HG03064 (cell line): ENCODE results near the gene SPIB.
A peak's percentile ranks its signal among the peaks of the same experiment; 100 is the strongest.

Experiments
- ATAC-seq: cut with Tn5 transposase; IDR thresholded peaks from one replicate; pipeline ENCODE4 v1.9.1; 2021; ENCODE audit warnings: low read depth; ENCODE audit not compliant: unreplicated experiment

The SPIB gene

DNA sequence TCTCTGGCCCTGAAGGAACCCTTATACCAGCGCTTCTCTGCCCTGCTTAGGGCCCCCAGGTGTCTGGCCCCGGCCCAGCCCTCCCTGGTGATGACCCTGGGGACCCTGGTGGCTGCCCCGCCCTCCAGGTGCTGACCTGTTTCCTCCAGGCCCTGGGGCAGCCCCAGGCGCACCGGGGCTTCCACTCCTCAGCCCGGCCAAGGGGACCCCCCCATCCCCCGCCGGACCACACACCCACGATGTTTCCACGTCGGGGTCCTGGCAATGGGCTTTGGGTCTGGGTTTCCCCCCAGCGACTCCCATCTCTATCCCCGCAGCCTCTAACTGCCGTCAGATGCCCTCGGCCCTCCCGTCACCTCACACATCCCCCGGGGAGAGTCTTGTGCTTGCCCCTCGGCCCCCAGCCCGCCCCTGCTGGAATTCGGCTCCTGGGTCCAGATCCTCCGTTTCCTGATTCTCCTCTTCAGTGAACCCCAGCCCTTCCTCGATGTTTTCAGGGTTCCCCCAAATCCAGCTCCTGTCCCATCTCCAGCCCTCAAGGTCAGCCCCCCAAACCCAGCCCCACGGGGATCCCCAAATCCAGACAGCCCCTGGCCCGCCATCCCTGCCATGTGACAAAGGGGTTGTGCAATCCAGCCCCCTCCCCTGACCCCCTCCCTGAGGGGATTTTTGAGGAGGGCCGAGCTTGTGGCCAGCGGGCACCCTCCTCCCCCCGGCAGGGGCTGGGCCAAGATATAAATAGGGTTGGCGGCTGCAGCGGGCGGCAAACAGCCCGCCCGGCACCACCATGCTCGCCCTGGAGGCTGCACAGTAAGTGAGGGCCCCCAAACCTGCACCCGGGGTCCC, at the start of gene SPIB:
Gene SPIB (plus strand): TSS at position 763 of the 846 bp plus-strand sequence. CDS start 25 bp downstream, at position 788.
- no peak for ATAC-seq

DNA sequence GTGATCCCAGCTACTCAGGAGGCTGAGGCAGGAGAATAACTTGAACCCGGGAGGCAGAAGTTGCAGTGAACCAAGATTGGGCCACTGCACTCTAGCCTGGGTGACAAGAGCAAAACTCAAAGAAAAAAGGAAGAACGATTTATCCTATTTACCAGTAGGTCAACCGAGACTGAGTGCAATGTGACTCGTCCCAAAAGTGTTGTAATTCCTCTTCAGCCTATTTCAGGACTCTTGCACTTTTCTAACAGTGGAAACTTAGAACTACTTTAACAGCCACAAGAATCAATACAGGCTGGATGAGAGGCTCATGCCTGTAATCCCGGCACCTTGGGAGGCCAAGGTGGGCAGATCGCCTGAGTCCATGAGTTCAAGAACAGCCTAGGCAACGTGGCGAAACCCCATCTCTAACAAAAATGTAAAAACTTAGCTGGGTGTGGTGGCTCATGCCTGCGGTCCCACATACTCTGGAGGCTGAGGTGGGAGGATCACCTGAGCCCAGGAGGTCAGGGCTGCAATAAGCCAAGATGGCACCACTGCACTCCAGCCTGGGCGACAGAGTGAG, 46.7 kb upstream of the SPIB start:
- ATAC-seq: no peak

DNA sequence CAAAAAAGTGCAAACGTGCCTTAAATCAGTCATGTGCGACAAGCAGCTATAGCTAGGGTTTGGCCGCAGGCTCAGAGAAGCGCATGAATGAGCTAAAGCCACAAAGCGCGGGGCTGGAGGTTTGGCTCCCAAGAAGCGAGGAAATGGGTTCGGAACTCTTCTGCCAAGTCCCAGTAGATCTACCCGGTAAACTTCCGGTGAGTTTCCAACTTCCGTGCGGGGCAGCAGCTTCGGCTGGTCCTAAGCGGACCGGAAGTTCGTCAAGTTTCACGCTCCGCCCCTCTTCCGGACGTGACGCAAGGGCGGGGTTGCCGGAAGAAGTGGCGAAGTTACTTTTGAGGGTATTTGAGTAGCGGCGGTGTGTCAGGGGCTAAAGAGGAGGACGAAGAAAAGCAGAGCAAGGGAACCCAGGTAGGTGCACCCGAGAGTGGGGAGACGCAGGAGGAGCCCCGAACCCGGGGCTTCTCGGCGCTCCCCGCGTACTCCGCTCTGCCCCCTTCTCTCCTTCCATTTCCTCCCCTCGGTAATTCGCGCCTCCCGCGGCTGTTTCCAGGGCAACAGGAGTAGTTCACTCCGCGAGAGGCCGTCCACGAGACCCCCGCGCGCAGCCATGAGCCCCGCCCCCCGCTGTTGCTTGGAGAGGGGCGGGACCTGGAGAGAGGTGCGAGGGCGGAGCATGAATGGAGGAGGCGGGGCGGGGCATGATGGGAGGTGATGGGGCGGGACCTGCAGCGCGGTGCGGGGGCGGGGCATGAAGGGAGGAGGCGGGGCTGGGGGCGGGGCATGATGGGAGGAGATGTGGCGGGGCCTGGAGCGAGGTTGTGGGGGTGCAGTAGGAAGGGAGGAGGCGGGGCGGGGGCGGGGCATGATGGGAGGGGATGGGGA, 42.3 kb upstream of the SPIB start, which contains the start of gene NR1H2:
Gene NR1H2 (plus strand): TSS at position 292 of the 885 bp plus-strand sequence. CDS start 1,149 bp downstream, outside the sequence.
- peak; percentile 58 for ATAC-seq

DNA sequence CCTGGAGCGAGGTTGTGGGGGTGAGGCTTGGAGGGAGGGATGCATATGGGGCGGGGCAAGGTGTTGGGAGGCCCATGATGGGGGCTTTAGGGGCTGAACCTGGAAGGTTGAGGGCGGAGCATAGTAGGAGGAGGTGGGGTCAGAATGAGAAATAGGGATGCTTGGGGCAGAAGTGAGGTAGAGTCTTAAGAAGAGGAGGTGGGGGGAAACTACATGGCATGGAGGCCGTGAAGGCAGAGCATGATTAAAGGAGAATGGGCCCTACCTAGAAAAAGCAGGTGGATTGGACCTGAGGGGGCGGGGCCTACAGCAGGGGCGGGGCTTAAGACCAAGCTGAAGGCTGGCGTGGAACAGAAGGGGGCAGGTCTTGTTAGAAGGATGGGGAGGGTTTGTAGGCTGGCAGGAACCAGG, 41.7 kb upstream of the SPIB start:
- ATAC-seq: no peak

DNA sequence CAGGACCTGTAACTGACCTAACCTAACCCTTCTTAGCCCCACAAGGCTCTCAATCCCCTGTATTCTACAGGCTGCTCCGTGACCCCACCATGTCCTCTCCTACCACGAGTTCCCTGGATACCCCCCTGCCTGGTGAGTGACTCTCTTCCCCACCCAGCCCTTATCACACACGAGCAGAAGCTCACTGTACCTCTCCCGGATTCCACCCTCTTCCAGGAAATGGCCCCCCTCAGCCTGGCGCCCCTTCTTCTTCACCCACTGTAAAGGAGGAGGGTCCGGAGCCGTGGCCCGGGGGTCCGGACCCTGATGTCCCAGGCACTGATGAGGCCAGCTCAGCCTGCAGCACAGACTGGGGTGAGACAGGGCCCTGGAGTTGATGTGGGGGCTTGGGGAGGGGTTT, 41.2 kb upstream of the SPIB start:
- no peak for ATAC-seq

DNA sequence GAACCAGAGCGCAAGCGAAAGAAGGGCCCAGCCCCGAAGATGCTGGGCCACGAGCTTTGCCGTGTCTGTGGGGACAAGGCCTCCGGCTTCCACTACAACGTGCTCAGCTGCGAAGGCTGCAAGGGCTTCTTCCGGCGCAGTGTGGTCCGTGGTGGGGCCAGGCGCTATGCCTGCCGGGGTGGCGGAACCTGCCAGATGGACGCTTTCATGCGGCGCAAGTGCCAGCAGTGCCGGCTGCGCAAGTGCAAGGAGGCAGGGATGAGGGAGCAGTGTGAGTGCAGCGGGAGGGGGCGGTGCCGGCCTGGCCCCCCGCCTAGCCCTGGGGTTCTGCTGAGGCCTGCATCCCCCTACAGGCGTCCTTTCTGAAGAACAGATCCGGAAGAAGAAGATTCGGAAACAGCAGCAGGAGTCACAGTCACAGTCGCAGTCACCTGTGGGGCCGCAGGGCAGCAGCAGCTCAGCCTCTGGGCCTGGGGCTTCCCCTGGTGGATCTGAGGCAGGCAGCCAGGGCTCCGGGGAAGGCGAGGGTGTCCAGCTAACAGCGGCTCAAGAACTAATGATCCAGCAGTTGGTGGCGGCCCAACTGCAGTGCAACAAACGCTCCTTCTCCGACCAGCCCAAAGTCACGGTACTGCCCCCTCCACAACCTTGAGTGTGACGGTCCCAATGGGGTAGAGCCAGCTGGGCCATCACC, 40.4 kb upstream of the SPIB start:
- ATAC-seq: no peak

DNA sequence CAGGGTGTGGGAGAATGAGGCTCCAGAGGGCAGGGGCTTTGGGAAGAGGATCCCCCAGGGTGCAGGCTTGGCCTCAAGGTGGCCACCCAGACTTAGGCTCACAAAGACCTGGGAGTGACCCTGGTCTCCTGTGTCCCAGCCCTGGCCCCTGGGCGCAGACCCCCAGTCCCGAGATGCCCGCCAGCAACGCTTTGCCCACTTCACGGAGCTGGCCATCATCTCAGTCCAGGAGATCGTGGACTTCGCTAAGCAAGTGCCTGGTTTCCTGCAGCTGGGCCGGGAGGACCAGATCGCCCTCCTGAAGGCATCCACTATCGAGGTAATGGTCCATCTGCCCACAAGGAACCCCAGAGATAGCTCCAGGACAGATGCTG, 39.9 kb upstream of the SPIB start:
- no peak for ATAC-seq

DNA sequence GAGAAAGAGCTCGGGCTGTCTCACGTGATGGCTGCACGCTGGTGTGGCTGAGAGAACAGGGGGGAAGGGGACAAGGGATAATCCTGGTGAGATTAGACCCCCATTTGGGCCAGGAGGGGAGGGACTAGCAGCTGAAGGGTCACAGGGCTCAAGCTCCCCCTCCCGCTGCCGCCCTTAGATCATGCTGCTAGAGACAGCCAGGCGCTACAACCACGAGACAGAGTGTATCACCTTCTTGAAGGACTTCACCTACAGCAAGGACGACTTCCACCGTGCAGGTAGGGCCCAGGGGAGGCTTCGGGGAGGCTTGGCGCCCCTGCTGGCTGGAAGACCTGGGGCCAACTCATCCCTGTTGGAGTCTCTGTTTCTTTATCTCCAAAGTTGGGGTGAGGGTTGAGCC, 39.1 kb upstream of the SPIB start:
- no peak for ATAC-seq

DNA sequence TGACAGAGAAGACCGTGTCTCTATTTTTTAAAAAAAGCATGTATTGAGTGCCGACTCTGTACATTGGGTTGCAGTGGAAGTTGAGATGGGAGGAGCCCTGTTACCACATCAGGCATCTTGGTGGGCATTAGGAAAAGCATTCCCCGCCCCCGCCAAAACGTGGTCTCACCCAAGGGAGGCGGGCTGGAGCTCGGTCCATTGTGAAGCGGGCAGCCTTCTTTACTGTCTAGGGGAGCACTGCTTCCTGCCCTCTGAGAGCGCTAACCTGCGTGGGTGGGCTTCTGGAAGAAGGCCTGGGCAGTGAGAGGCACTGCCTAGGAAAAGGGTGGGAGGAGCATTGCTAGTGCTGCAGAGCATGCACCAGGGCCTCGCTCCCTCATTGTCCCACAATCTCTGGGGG, 38.6 kb upstream of the SPIB start:
- no peak for ATAC-seq

DNA sequence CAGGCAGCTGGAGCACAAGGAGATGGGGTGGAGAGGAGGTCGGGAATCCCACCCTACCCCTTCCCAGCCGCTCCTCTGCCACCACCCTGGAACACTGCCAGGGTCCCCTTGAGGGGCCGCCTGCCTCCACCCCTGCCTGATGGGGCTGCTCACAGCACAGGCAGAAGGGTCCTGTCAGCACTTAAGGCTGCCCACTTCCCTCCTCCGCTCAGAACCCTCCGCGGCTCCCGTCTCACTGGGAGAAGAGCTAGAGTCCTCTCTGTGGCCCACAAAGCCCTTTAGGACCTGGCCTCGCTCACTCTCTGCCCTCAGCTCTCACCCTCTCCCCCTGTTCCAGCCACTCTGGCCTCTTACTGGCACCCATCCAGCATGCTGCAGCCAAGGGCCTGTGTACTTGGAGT, 38.0 kb upstream of the SPIB start:
- ATAC-seq: no peak

DNA sequence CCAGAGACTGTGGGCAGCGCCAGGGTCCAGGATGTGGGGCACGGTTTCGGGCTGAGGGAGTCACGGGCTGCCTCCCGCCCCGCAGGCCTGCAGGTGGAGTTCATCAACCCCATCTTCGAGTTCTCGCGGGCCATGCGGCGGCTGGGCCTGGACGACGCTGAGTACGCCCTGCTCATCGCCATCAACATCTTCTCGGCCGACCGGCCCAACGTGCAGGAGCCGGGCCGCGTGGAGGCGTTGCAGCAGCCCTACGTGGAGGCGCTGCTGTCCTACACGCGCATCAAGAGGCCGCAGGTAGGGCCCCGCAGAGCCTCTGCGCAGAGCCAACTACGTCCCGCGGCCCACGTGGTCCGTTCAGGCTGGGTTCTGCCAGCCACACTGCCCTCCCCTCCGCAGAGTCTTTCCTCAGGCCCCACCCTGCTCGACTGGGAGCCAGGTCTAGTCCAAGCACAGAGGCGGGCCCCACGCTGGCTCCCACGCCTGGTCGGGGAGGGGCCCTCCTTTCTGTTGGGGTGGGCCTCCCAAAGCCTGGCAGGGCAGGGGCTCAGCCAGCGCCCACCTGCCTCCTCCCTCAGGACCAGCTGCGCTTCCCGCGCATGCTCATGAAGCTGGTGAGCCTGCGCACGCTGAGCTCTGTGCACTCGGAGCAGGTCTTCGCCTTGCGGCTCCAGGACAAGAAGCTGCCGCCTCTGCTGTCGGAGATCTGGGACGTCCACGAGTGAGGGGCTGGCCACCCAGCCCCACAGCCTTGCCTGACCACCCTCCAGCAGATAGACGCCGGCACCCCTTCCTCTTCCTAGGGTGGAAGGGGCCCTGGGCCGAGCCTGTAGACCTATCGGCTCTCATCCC, 36.6 kb upstream of the SPIB start:
- ATAC-seq: no peak

DNA sequence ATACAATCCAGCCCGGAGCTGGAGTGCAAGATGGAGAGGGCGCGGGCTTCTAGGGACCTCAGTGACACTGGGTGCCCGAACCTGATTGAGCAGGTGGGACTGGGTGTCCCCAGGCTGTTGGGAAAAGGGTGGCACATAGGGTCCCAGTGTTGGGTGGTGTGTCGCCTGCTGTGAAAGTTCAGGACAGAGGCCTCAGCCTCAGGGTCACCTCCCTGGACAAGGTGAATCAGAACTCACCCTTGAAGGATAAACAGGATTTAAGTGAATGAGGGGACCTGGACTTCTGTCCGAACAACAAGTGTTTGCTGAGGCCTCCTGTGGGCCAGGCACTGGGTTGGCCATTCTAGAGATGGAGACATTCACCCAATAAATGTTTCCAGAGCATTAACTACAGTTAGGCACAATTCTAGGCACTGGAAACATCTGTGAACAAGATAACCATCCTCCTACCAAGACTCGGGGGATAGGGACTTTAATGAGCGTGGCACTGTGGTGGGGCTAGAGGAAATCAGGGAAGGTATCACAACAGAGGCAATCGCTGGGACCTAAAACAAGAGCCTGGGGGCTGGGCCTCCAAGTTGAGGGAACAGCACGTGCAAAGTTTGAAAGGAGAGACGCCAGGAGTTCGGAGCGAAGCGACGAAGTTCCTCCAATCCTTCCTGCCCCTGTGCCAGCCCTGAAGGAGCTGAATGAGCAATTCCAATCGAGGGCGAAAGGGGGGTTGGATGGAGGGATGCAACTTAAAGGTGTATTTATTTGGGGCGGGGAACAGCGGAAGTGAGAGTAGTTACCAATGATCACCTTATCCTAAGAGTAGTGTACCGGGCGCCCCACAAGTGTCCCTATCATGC, 35.5 kb upstream of the SPIB start:
- ATAC-seq: no peak

DNA sequence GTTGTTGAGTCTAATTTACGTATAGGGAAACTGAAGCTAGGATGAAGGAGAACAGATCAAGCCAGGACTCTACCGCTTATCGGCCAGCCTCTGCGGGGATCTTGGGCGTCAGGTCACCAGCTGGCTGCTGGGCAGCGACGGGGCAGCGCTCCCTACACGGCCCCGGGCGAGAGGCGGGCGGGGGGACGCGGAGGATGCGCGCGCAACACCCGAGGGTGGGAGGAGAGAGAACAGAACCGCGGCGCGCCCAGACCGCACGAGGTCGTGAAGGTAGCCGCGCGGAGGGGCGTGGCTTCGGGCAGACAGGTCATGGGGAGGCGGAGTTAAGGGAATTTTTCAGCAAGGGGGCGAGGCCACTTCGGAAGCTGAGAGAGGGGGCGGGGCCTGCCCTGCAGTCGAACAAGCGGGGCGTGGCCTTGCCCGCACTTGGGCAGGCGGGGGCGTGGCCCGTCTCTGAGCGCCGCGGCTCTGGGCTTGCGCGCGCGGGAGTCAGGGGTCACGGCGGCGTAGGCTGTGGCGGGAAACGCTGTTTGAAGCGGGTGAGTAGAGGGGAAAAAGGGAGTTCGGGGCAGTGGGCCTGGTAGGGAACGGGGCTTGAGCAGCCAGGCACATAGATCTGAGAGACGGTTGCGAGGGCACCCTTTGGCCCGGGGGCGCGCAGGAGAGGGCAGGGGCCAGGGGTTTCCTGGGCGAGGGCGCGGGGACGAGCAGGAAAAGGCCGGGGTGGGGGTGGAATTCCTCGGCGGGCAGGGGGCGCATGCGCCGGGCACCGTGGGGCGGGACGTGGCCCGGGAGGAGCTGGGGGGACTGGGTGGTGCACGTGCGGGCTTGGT, 34.7 kb upstream of the SPIB start, which contains the start of gene POLD1:
Gene POLD1 (plus strand): TSS at position 496 of the 833 bp plus-strand sequence. CDS start 14,505 bp downstream, outside the sequence.
- ATAC-seq: peak; percentile 72

DNA sequence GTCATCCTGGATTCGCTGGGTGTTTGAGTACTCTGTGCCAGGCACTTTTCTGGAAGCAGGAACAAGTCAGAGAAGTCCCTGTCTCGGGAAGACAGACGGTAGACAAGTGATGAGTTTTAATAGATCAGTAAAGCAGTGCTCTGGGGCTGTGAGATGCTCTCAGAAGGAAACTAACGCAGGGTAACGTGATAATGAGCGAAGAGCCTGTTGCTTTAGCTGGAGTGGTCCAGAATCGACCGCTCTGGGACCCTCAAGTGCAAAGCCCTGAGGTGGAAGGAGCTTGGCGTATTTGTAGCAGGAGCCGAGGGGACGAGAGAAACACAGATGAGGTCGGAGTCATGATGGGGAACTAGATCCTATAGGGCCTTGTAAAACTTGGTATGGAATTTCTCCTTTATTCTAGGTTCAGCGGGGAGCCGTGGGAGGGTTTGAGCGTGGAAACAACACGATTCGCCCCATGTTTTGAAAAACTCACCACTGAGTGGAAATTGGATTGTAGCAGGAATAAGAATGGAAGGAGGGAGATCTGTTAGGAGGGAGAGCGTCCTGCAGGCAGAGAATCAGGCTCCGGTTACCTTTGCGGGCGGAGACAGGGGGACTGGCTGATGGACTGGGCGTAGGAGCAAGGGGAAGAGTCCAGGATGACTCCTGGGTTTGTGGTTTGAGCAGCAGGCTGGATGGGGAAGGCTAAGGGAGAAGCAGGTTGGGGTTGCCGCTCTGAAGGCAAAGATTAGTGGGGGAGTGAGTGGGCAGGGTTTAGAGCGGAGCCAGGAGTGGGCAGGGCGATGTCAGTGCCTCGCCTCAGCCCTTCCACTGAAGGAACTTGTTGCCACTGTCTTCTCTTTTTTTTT, 33.8 kb upstream of the SPIB start:
- no peak for ATAC-seq

DNA sequence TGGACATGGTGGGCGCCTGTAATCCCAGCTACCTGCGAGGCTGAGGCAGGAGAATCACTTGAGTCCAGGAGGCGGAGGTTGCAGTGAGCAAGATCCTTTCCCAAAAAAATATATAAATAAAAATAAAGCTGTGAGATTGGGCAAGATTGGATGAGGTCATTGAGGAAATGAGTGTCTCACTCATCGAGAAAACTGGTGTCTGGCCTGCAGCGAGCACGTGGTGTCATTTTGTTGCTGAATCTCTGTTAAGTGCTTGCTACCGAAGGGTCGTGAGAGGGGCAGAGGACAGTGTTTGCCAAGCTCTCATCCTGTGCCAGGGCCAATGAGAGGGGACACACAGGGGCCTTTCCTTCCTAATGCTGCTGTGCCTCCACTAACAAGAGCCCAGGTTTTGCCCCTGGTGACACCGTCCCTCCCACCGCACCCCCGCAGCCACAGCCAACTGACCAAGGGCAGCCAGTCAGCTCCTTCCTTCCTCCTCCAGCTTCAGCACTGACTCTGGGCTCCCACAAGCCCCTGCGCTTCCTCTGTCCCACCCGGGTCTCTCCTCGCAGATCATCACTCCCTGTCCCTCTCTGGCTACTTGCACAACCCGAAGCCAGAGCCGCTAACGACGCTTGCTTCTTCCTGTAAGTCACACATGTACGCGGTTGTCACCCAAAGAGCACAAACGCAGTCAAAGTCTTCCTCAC, 31.4 kb upstream of the SPIB start:
- no peak for ATAC-seq

DNA sequence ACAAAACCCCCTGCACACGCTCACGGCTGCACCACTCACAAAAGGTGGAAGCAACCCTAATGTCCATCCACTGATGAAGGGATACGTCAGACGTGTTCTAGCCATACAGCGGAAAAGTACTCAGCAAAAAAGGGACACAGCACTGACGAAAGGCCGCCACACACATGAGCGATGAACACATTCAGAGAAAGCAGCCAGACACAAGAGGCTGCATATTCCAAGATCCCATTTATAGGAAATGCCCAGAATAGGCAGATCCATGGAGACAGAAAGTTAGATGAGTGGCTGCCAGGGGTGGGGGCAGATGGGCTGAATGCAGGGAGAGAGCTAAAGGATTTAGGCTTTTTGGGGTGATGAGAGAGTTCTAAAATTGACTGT, 30.9 kb upstream of the SPIB start:
- no peak for ATAC-seq
